CD14-positive monocyte (primary cell): ENCODE data around the gene KLHL8. TPM values are rescaled to one million over a fixed set of nuclear protein-coding genes. Genes with fewer than 3 reads are reported as not detected.

Experiments
- DNase-seq, 3 donors: peaks; one replicate each; pipeline ENCODE4 v3.0.0-alpha.2; 2011 to 2022
- H2AFZ ChIP-seq: 2 replicates; pipeline ENCODE4 v1.6.0; 2012; ENCODE audit warnings: mild to moderate bottlenecking, low read depth, low read length, inconsistent platforms; ENCODE audit not compliant: insufficient read depth, poor library complexity, severe bottlenecking
- H3K27ac ChIP-seq, 2 donors: 1 replicate in 1 of 2; 2 replicates in 1 of 2; pipeline ENCODE4 v1.5.1; 2012 to 2013; ENCODE audit warnings: low read length in 2 of 2, control low read depth in 1 of 2, inconsistent platforms in 1 of 2, low read depth in 1 of 2, mild to moderate bottlenecking in 1 of 2
- H3K27me3 ChIP-seq, 2 donors: one replicate each; pipeline versions ENCODE4 v1.6.0 to v1.6.1; 2011 to 2013; ENCODE audit warnings: low read length in 2 of 2; ENCODE audit not compliant: control insufficient read depth in 2 of 2, insufficient read depth in 2 of 2
- H3K36me3 ChIP-seq, 2 donors: replicated peaks in 1 of 2; 1 replicate in 1 of 2; 2 replicates in 1 of 2; pipeline versions ENCODE4 v1.5.1 to v1.6.1; 2012 to 2013; ENCODE audit warnings: low read length in 2 of 2, control low read depth in 1 of 2, inconsistent platforms in 1 of 2, mild to moderate bottlenecking in 1 of 2; ENCODE audit not compliant: insufficient read depth in 2 of 2, control insufficient read depth in 1 of 2
- H3K4me1 ChIP-seq, 2 donors: 1 replicate in 1 of 2; 2 replicates in 1 of 2; pipeline versions ENCODE4 v1.5.1 to v1.6.1; 2012 to 2013; ENCODE audit warnings: low read length in 2 of 2, control low read depth in 1 of 2, inconsistent platforms in 1 of 2, mild to moderate bottlenecking in 1 of 2, moderate library complexity in 1 of 2; ENCODE audit not compliant: insufficient read depth in 2 of 2, control insufficient read depth in 1 of 2
- H3K4me2 ChIP-seq: replicated peaks from 2 replicates; pipeline ENCODE3; 2012; ENCODE audit warnings: low read length, moderate library complexity, mild to moderate bottlenecking; ENCODE audit not compliant: poor library complexity, severe bottlenecking; ENCODE audit errors: extremely low read depth
- H3K4me3 ChIP-seq, 3 experiments: fragments of 200-600 bp in 1 of 3; sonication (generic) in 1 of 3; replicated peaks in 1 of 3; 1 replicate in 2 of 3; 2 replicates in 1 of 3; pipeline ENCODE4 v1.5.1; 2011 to 2013; ENCODE audit warnings: low read length in 3 of 3, mild to moderate bottlenecking in 3 of 3, control low read depth in 2 of 3, low read depth in 2 of 3, inconsistent platforms in 1 of 3, moderate library complexity in 1 of 3
- H3K79me2 ChIP-seq: 2 replicates; pipeline ENCODE4 v1.6.0; 2012; ENCODE audit warnings: mild to moderate bottlenecking, control low read depth, inconsistent platforms, low read length, moderate library complexity; ENCODE audit not compliant: insufficient read depth
- H3K9ac ChIP-seq: 2 replicates; pipeline ENCODE4 v1.6.0; 2017; ENCODE audit warnings: low read length, mild to moderate bottlenecking; ENCODE audit not compliant: insufficient read depth, poor library complexity, severe bottlenecking
- H3K9me3 ChIP-seq, 2 donors: replicated peaks in 1 of 2; 1 replicate in 1 of 2; 2 replicates in 1 of 2; pipeline versions ENCODE4 v1.5.1 to v1.6.1; 2012 to 2013; ENCODE audit warnings: low read length in 2 of 2, control low read depth in 1 of 2; ENCODE audit not compliant: control insufficient read depth in 1 of 2, insufficient read depth in 1 of 2
- H4K20me1 ChIP-seq: 2 replicates; pipeline ENCODE4 v1.6.0; 2012; ENCODE audit warnings: mild to moderate bottlenecking, low read length, control low read depth, moderate library complexity; ENCODE audit not compliant: insufficient read depth
- H3K27ac Mint-ChIP-seq, 7 donors: one replicate each; pipeline ENCODE4 v1.8.0; 2020; ENCODE audit warnings: mild to moderate bottlenecking in 7 of 7, mixed read lengths in 7 of 7, moderate library complexity in 6 of 7, inconsistent platforms in 2 of 7
- H3K27me3 Mint-ChIP-seq, 3 donors: one replicate each; pipeline ENCODE4 v1.8.0; 2021 to 2022; ENCODE audit warnings: low read depth in 3 of 3, mild to moderate bottlenecking in 3 of 3, mixed read lengths in 3 of 3, moderate library complexity in 3 of 3, inconsistent platforms in 1 of 3
- H3K36me3 Mint-ChIP-seq, 2 donors: one replicate each; pipeline ENCODE4 v1.8.0; 2020; ENCODE audit warnings: mixed read lengths in 2 of 2, inconsistent platforms in 1 of 2, mild to moderate bottlenecking in 1 of 2
- H3K4me1 Mint-ChIP-seq: one replicate; pipeline ENCODE4 v1.8.0; 2020; ENCODE audit warnings: mild to moderate bottlenecking, mixed read lengths
- H3K4me3 Mint-ChIP-seq, 2 donors: one replicate each; pipeline ENCODE4 v1.8.0; 2020; ENCODE audit warnings: mild to moderate bottlenecking in 2 of 2, mixed read lengths in 2 of 2, moderate library complexity in 1 of 2
- H3K9me3 Mint-ChIP-seq, 7 donors: one replicate each; pipeline ENCODE4 v1.8.0; 2020 to 2022; ENCODE audit warnings: mixed read lengths in 7 of 7, mild to moderate bottlenecking in 6 of 7, moderate library complexity in 6 of 7, inconsistent platforms in 2 of 7
- CTCF ChIP-seq: fragments of 200-600 bp; IDR thresholded peaks from one replicate; pipeline ENCODE4 v1.8.0; 2022; ENCODE audit warnings: antibody characterized with exemption, mild to moderate bottlenecking
- WGBS: methylation state at CpG from one replicate; pipeline ENCODE4 v1.1.5; 2013; ENCODE audit warnings: missing lambda C conversion rate; ENCODE audit not compliant: insufficient coverage; 5-methylcytosine and 5-hydroxymethylcytosine counted together
- intact Hi-C, 2 donors: fragments of 100-400 bp; cut with micrococcal nuclease; formaldehyde crosslinking; loops; one replicate each; pipeline versions ENCODE4 v1.15.0 to v1.15.1; 2023
- polyA plus RNA-seq, 3 donors: library from polyadenylated mRNA; depleted of rRNA in 1 of 3; unstranded in 2 of 3; stranded (reverse) in 1 of 3; fragments of 300-500 nt in 2 of 3; fragments of >200 nt in 1 of 3; fragmentation: Illumina TruSeq in 2 of 3; gene quantifications; 1 replicate in 2 of 3; 2 replicates in 1 of 3; pipeline ENCODE4 v1.2.3, GENCODE V29; 2012 to 2021

The KLHL8 gene
- polyA plus RNA-seq, 3 donors: 7.5 to 28.6 (median 23.7) TPM

GRCh38 chr4:87188932-87189331 is 31.5 kb downstream of the KLHL8 start:
- no peak overlapping the region for H3K4me2 ChIP-seq
- H3K27ac Mint-ChIP-seq: no peak overlapping the region
- peaks cover 11 to 25% of the 10 kb centered on the region in 2 donors for H3K36me3 Mint-ChIP-seq
- H3K79me2 ChIP-seq: peaks cover 57% of the 10 kb centered on the region
- 89% methylated on average over 7 of the region's 7 CpGs for WGBS
- H3K4me1 ChIP-seq: no peaks in the 10 kb centered on the region
- H3K9ac ChIP-seq: no peak overlapping the region
- no peaks in the 10 kb centered on the region for H3K9me3 ChIP-seq
- no peaks in the 10 kb centered on the region for H3K27me3 ChIP-seq
- no peak overlapping the region for H3K4me3 Mint-ChIP-seq
- TF ChIP-seq CTCF: no peak
- H3K4me1 Mint-ChIP-seq: no peaks in the 10 kb centered on the region
- no peak overlapping the region for H2AFZ ChIP-seq
- H3K4me3 ChIP-seq: no peak overlapping the region
- H3K36me3 ChIP-seq: peaks cover 0 to 17% of the 10 kb centered on the region in 2 donors
- H3K27ac ChIP-seq: peak overlapping the region in 1 of 2 donors; percentile 30
- intact Hi-C loops: no loop called here
- H3K9me3 Mint-ChIP-seq: peaks cover 0 to 3% (median 0%) of the 10 kb centered on the region in 7 donors
- DNase-seq: no peak
- no peaks in the 10 kb centered on the region for H3K27me3 Mint-ChIP-seq
- H4K20me1 ChIP-seq: peaks cover 25% of the 10 kb centered on the region

- no peak overlapping the region for H3K4me3 ChIP-seq
- H3K4me1 Mint-ChIP-seq: no peaks in the 10 kb centered on the region
- H3K27me3 Mint-ChIP-seq: no peaks in the 10 kb centered on the region
- H3K79me2 ChIP-seq: peaks cover 51% of the 10 kb centered on the region
- H2AFZ ChIP-seq: no peak overlapping the region
- no peak overlapping the region for H3K27ac ChIP-seq
- intact Hi-C loops: no loop called here
- H3K36me3 ChIP-seq: peaks cover 0 to 15% of the 10 kb centered on the region in 2 donors
- peaks cover 12 to 25% of the 10 kb centered on the region in 2 donors for H3K36me3 Mint-ChIP-seq
- H3K9ac ChIP-seq: no peak overlapping the region
- H3K9me3 ChIP-seq: no peaks in the 10 kb centered on the region
- H3K27ac Mint-ChIP-seq: no peak overlapping the region
- H3K4me2 ChIP-seq: no peak overlapping the region
- H3K9me3 Mint-ChIP-seq: peaks cover 0 to 3% (median 0%) of the 10 kb centered on the region in 7 donors
- H3K27me3 ChIP-seq: no peaks in the 10 kb centered on the region
- H3K4me3 Mint-ChIP-seq: no peak overlapping the region
- no CpG with 5 or more reads among the region's 2 CpGs for WGBS
- peaks cover 16% of the 10 kb centered on the region for H4K20me1 ChIP-seq
- H3K4me1 ChIP-seq: no peaks in the 10 kb centered on the region
- TF ChIP-seq CTCF: no peak
- no peak for DNase-seq
Observed at GRCh38 chr4:87188048-87188447, 32.4 kb downstream of the KLHL8 start.
